ENCODE measurements around the gene AMER1. TPM values are rescaled to one million over a fixed set of nuclear protein-coding genes. Genes with fewer than 3 reads are reported as not detected.

AMER1 gene
- total and polyA plus RNA-seq, 10 of the 15 experiments (the other 5 are each of a cell fraction or from before 2014, with no cell fraction given), result 0.16 to 6.3 (median 4.2) TPM

- POLR2A ChIA-PET, result no interaction called here
- no peak for ATAC-seq
- H3K9ac ChIP-seq (ENCODE audit: control insufficient read depth, insufficient read depth, low read length), result no peak overlapping the region
- no peak overlapping the region for H3K4me2 ChIP-seq (ENCODE audit: control insufficient read depth, insufficient read depth)
- no peak overlapping the region for H3K27ac ChIP-seq (ENCODE audit: control insufficient read depth, insufficient read depth)
- H3K4me3 ChIP-seq, result no peak overlapping the region
- intact Hi-C loops (cut with micrococcal nuclease; ENCODE audit: unreplicated experiment) (no loop called here), in situ Hi-C loops (cut with MboI) (no loop called here)
- DNase-seq (ENCODE audit: low read depth, low spot score), result no peak
- RAD21 ChIA-PET (ENCODE audit: unreplicated experiment), result no interaction called here
- FAIRE-seq, result no peak
- no peaks in the 10 kb centered on the region for H3K4me1 ChIP-seq (ENCODE audit: control insufficient read depth, insufficient read depth, low read length)
- no peaks in the 10 kb centered on the region for H3K9me3 ChIP-seq (replicated peaks; ENCODE audit: control insufficient read depth, insufficient read depth, low read length)
- no peaks in the 10 kb centered on the region for H3K27me3 ChIP-seq (replicated peaks in 1 of 2; ENCODE audit: control insufficient read depth in 2 of 2, insufficient read depth in 2 of 2, low read length in 1 of 2)
- H3K79me2 ChIP-seq (ENCODE audit: control insufficient read depth, insufficient read depth, low read length), result no peaks in the 10 kb centered on the region
- CTCF ChIA-PET, result no interaction called here
- H4K20me1 ChIP-seq (ENCODE audit: control insufficient read depth, insufficient read depth), result no peaks in the 10 kb centered on the region
- WGBS (ENCODE audit: insufficient coverage, insufficient replicate concordance, low lambda C conversion rate, missing lambda C conversion rate), result 0% methylated on average over 1 of the region's 1 CpG
- H3K36me3 ChIP-seq (ENCODE audit: control insufficient read depth in 2 of 2, insufficient read depth in 2 of 2, low read length in 1 of 2), result no peaks in the 10 kb centered on the region; a peak in 3 of 4 replicates
- BruUV-seq (replicated peaks), result no TSS peak
- TF ChIP-seq PKNOX1 (IDR thresholded peaks at IDR 0.05) (no peak), ZNF622 (IDR thresholded peaks at IDR 0.05) (no peak), FOS (IDR thresholded peaks at IDR 0.05; ENCODE audit: borderline replicate concordance, extremely low read depth, insufficient read length) (no peak), SREBF2 (IDR thresholded peaks at IDR 0.05; ENCODE audit: low read length) (no peak)
- SMC1A ChIA-PET (ENCODE audit: uncharacterized antibody, unreplicated experiment), result interaction anchor here (1.1 to 1.4 kb wide), 2 partner anchors 12 to 28 kb away, joined by 3 to 4 read pairs; no protein-coding TSS in a partner anchor
- no peak overlapping the region for H2AFZ ChIP-seq (ENCODE audit: control insufficient read depth, low read depth, low read length)
Observed at GRCh38 chrX:64195862-64196261, 9.6 kb downstream of the AMER1 start.

- WGBS (ENCODE audit: insufficient coverage, insufficient replicate concordance, low lambda C conversion rate, missing lambda C conversion rate), result 81% methylated on average over 5 of the region's 5 CpGs
- no TSS peak for BruUV-seq (replicated peaks)
- ChIA-PET RAD21 (ENCODE audit: unreplicated experiment) (no interaction called here), POLR2A (no interaction called here), SMC1A (ENCODE audit: uncharacterized antibody, unreplicated experiment) (no interaction called here), CTCF (no interaction called here)
- Histone ChIP-seq H3K4me2 (ENCODE audit: control insufficient read depth, insufficient read depth) (no peak overlapping the region), H4K20me1 (ENCODE audit: control insufficient read depth, insufficient read depth) (no peaks in the 10 kb centered on the region), H3K9ac (ENCODE audit: control insufficient read depth, insufficient read depth, low read length) (no peak overlapping the region), H3K27me3 (replicated peaks in 1 of 2; ENCODE audit: control insufficient read depth in 2 of 2, insufficient read depth in 2 of 2, low read length in 1 of 2) (no peaks in the 10 kb centered on the region), H3K79me2 (ENCODE audit: control insufficient read depth, insufficient read depth, low read length) (no peaks in the 10 kb centered on the region), H3K4me3 (no peak overlapping the region), H3K4me1 (ENCODE audit: control insufficient read depth, insufficient read depth, low read length) (no peaks in the 10 kb centered on the region), H3K27ac (ENCODE audit: control insufficient read depth, insufficient read depth) (no peak overlapping the region), H2AFZ (ENCODE audit: control insufficient read depth, low read depth, low read length) (no peak overlapping the region), H3K36me3 (ENCODE audit: control insufficient read depth in 2 of 2, insufficient read depth in 2 of 2, low read length in 1 of 2) (peaks cover 0 to 3% of the 10 kb centered on the region in 2 experiments; a peak in 3 of 4 replicates), H3K9me3 (replicated peaks; ENCODE audit: control insufficient read depth, insufficient read depth, low read length) (no peaks in the 10 kb centered on the region)
- DNase-seq (ENCODE audit: low read depth, low spot score) (no peak), ATAC-seq (no peak), FAIRE-seq (no peak)
- no peak for TF ChIP-seq SPI1 (IDR thresholded peaks at IDR 0.05; ENCODE audit: borderline replicate concordance, insufficient read depth, low read depth, low read length)
- no peak for TF ChIP-seq CUX1 (IDR thresholded peaks at IDR 0.05; ENCODE audit: insufficient replicate concordance, low read depth, low read length)
- TF ChIP-seq RAD51 (IDR thresholded peaks at IDR 0.05), result no peak
- no peak for TF ChIP-seq CEBPB (IDR thresholded peaks at IDR 0.05; ENCODE audit: borderline replicate concordance in 1 of 2, low read depth in 2 of 2, low read length in 2 of 2)
- TF ChIP-seq MTA2 (IDR thresholded peaks at IDR 0.05; ENCODE audit: low read depth), result no peak
- no peak for TF ChIP-seq PKNOX1 (IDR thresholded peaks at IDR 0.05)
- TF ChIP-seq MYB (IDR thresholded peaks at IDR 0.05; ENCODE audit: borderline replicate concordance, low read depth, low read length), result no peak
- TF ChIP-seq RCOR1 (conservative IDR thresholded peaks at IDR 0.05; ENCODE audit: low read depth, low read length), result no peak
- in situ Hi-C loops (cut with MboI), result no loop called here
- intact Hi-C loops (cut with micrococcal nuclease; ENCODE audit: unreplicated experiment), result no loop called here
Observed at GRCh38 chrX:64192673-64193072, 12.8 kb downstream of the AMER1 start.
